Measurements from ENCODE around the gene TRMT61A. TPM values are rescaled to one million over a fixed set of nuclear protein-coding genes. Genes with fewer than 3 reads are reported as not detected.

TRMT61A gene
- total RNA-seq = 1 to 10 TPM; 8.2 to 8.3 TPM
- total RNA-seq = 14.2 to 33.1 reads per million in 2 donors

GRCh38 chr14:103528587-103529382, at the start of gene TRMT61A:
TRMT61A (plus strand) TSS chr14:103529196; CDS start chr14:103529979, 783 bp downstream.
- H3K4me1 Mint-ChIP-seq = peaks cover 35% of the 10 kb centered on the region
- no peaks in the 10 kb centered on the region for H3K9me3 ChIP-seq (ENCODE audit: control insufficient read depth, low read length, poor library complexity, severe bottlenecking)
- peak within 1 kb of the TSS; percentile 88 for H3K27ac Mint-ChIP-seq
- no peaks in the 10 kb centered on the region for H3K36me3 Mint-ChIP-seq (ENCODE audit: low read depth)
- no peaks in the 10 kb centered on the region for H3K27me3 Mint-ChIP-seq
- peak; percentile 90 for ATAC-seq
- peak; percentile 62 to 77 (median 75) for DNase-seq
- peak within 1 kb of the TSS; percentile 95 for H3K4me3 Mint-ChIP-seq

- no peaks in the 10 kb centered on the region for H3K9me3 ChIP-seq (ENCODE audit: control insufficient read depth, low read length, poor library complexity, severe bottlenecking)
- Mint-ChIP-seq H3K4me1 (peaks cover 19% of the 10 kb centered on the region), H3K27me3 (no peaks in the 10 kb centered on the region), H3K36me3 (ENCODE audit: low read depth) (peaks cover 5% of the 10 kb centered on the region), H3K4me3 (peak overlapping the region; percentile 63), H3K27ac (peak overlapping the region; percentile 94)
- DNase-seq = no peak
- peak; percentile 97 for ATAC-seq
These were observed 48.4 kb upstream of the TRMT61A start for GRCh38 chr14:103480595-103480994.

GRCh38 chr14:103483600-103483999, 45.4 kb upstream of the TRMT61A start:
- DNase-seq (no peak), ATAC-seq (no peak)
- no peaks in the 10 kb centered on the region for H3K9me3 ChIP-seq (ENCODE audit: control insufficient read depth, low read length, poor library complexity, severe bottlenecking)
- peaks cover 19% of the 10 kb centered on the region for H3K4me1 Mint-ChIP-seq
- H3K27me3 Mint-ChIP-seq = no peaks in the 10 kb centered on the region
- H3K27ac Mint-ChIP-seq = no peak overlapping the region
- H3K4me3 Mint-ChIP-seq = no peak overlapping the region
- H3K36me3 Mint-ChIP-seq (ENCODE audit: low read depth) = peaks cover 5% of the 10 kb centered on the region

- no peak overlapping the region for H3K27ac Mint-ChIP-seq
- H3K9me3 ChIP-seq (ENCODE audit: control insufficient read depth, low read length, poor library complexity, severe bottlenecking) = no peaks in the 10 kb centered on the region
- ATAC-seq (no peak), DNase-seq (no peak)
- peaks cover 7% of the 10 kb centered on the region for H3K36me3 Mint-ChIP-seq (ENCODE audit: low read depth)
- no peaks in the 10 kb centered on the region for H3K27me3 Mint-ChIP-seq
- H3K4me1 Mint-ChIP-seq = peaks cover 15% of the 10 kb centered on the region
- no peak overlapping the region for H3K4me3 Mint-ChIP-seq
These were observed 43.5 kb upstream of the TRMT61A start for GRCh38 chr14:103485504-103485903.

GRCh38 chr14:103488071-103488470, 40.9 kb upstream of the TRMT61A start:
- no peak overlapping the region for H3K4me3 Mint-ChIP-seq
- H3K27ac Mint-ChIP-seq = no peak overlapping the region
- ATAC-seq (no peak), DNase-seq (no peak)
- H3K4me1 Mint-ChIP-seq = peaks cover 4% of the 10 kb centered on the region
- peaks cover 5% of the 10 kb centered on the region for H3K36me3 Mint-ChIP-seq (ENCODE audit: low read depth)
- no peaks in the 10 kb centered on the region for H3K9me3 ChIP-seq (ENCODE audit: control insufficient read depth, low read length, poor library complexity, severe bottlenecking)
- H3K27me3 Mint-ChIP-seq = no peaks in the 10 kb centered on the region

GRCh38 chr14:103488960-103489359, 40.0 kb upstream of the TRMT61A start:
- Mint-ChIP-seq H3K27me3 (no peaks in the 10 kb centered on the region), H3K4me3 (no peak overlapping the region), H3K36me3 (ENCODE audit: low read depth) (peaks cover 5% of the 10 kb centered on the region), H3K27ac (peak overlapping the region; percentile 79), H3K4me1 (peaks cover 4% of the 10 kb centered on the region)
- H3K9me3 ChIP-seq (ENCODE audit: control insufficient read depth, low read length, poor library complexity, severe bottlenecking) = no peaks in the 10 kb centered on the region
- DNase-seq (no peak), ATAC-seq (no peak)

- Mint-ChIP-seq H3K36me3 (ENCODE audit: low read depth) (peaks cover 5% of the 10 kb centered on the region), H3K27me3 (no peaks in the 10 kb centered on the region), H3K4me1 (peaks cover 4% of the 10 kb centered on the region)
These were observed 39.4 kb upstream of the TRMT61A start for GRCh38 chr14:103489621-103490020.

GRCh38 chr14:103491691-103492090, 37.3 kb upstream of the TRMT61A start:
- DNase-seq = no peak
- no peak for ATAC-seq
- Mint-ChIP-seq H3K4me1 (peaks cover 4% of the 10 kb centered on the region), H3K27ac (peak overlapping the region; percentile 85), H3K4me3 (no peak overlapping the region), H3K27me3 (no peaks in the 10 kb centered on the region), H3K36me3 (ENCODE audit: low read depth) (peaks cover 5% of the 10 kb centered on the region)
- H3K9me3 ChIP-seq (ENCODE audit: control insufficient read depth, low read length, poor library complexity, severe bottlenecking) = no peaks in the 10 kb centered on the region

More at GRCh38 chr14:103489621-103490020, 39.4 kb upstream of the TRMT61A start:
- DNase-seq (no peak), ATAC-seq (no peak)
- H3K27ac Mint-ChIP-seq = peak overlapping the region; percentile 79
- H3K9me3 ChIP-seq (ENCODE audit: control insufficient read depth, low read length, poor library complexity, severe bottlenecking) = no peaks in the 10 kb centered on the region
- no peak overlapping the region for H3K4me3 Mint-ChIP-seq

GRCh38 chr14:103492156-103492925, 36.7 kb upstream of the TRMT61A start:
- DNase-seq = no peak
- Mint-ChIP-seq H3K4me1 (peaks cover 4% of the 10 kb centered on the region), H3K4me3 (no peak overlapping the region), H3K27ac (no peak overlapping the region), H3K27me3 (no peaks in the 10 kb centered on the region), H3K36me3 (ENCODE audit: low read depth) (peaks cover 5% of the 10 kb centered on the region)
- no peak for ATAC-seq
- H3K9me3 ChIP-seq (ENCODE audit: control insufficient read depth, low read length, poor library complexity, severe bottlenecking) = no peaks in the 10 kb centered on the region

- Mint-ChIP-seq H3K4me1 (peaks cover 8% of the 10 kb centered on the region), H3K27me3 (no peaks in the 10 kb centered on the region), H3K36me3 (ENCODE audit: low read depth) (peaks cover 3% of the 10 kb centered on the region), H3K27ac (no peak overlapping the region), H3K4me3 (no peak overlapping the region)
- no peak for ATAC-seq
- H3K9me3 ChIP-seq (ENCODE audit: control insufficient read depth, low read length, poor library complexity, severe bottlenecking) = no peaks in the 10 kb centered on the region
- no peak for DNase-seq
These were observed 33.1 kb upstream of the TRMT61A start for GRCh38 chr14:103495854-103496253.

GRCh38 chr14:103496776-103497175, 32.2 kb upstream of the TRMT61A start:
- Mint-ChIP-seq H3K27me3 (no peaks in the 10 kb centered on the region), H3K4me3 (no peak overlapping the region), H3K4me1 (peaks cover 13% of the 10 kb centered on the region), H3K27ac (no peak overlapping the region), H3K36me3 (ENCODE audit: low read depth) (no peaks in the 10 kb centered on the region)
- ATAC-seq (no peak), DNase-seq (no peak)
- no peaks in the 10 kb centered on the region for H3K9me3 ChIP-seq (ENCODE audit: control insufficient read depth, low read length, poor library complexity, severe bottlenecking)

GRCh38 chr14:103499709-103500108, 29.3 kb upstream of the TRMT61A start:
- DNase-seq = no peak
- Mint-ChIP-seq H3K27me3 (no peaks in the 10 kb centered on the region), H3K36me3 (ENCODE audit: low read depth) (peaks cover 2% of the 10 kb centered on the region), H3K4me1 (peaks cover 13% of the 10 kb centered on the region), H3K27ac (peak overlapping the region; percentile 47), H3K4me3 (no peak overlapping the region)
- no peaks in the 10 kb centered on the region for H3K9me3 ChIP-seq (ENCODE audit: control insufficient read depth, low read length, poor library complexity, severe bottlenecking)
- peak; percentile 41 for ATAC-seq

- peak; percentile 94 for ATAC-seq
These were observed 28.6 kb upstream of the TRMT61A start for GRCh38 chr14:103500148-103500990.

More at GRCh38 chr14:103500148-103500990, 28.6 kb upstream of the TRMT61A start:
- Mint-ChIP-seq H3K4me1 (peaks cover 15% of the 10 kb centered on the region), H3K4me3 (no peak overlapping the region), H3K36me3 (ENCODE audit: low read depth) (peaks cover 6% of the 10 kb centered on the region), H3K27me3 (no peaks in the 10 kb centered on the region), H3K27ac (peak overlapping the region; percentile 47)
- DNase-seq = peak; percentile 63 to 73 (median 70)
- H3K9me3 ChIP-seq (ENCODE audit: control insufficient read depth, low read length, poor library complexity, severe bottlenecking) = no peaks in the 10 kb centered on the region

All from T-helper 17 cell (primary cell).